Tibial artery (tissue), 4 donors: ENCODE data around the gene DEFB121.
A peak's percentile ranks its signal among the peaks of the same experiment; 100 is the strongest.

ENCODE experiments used
- DNase-seq, 2 donors: peaks; one replicate each; pipeline ENCODE4 v3.0.0-alpha.2; 2019
- H3K27ac ChIP-seq, 2 donors: fragments of 200-600 bp; sonication (generic) in 1 of 2; 1 replicate in 1 of 2; 2 replicates in 1 of 2; pipeline ENCODE4 v1.5.1; 2018 to 2019; ENCODE audit warnings: mild to moderate bottlenecking in 1 of 2
- H3K27me3 ChIP-seq, 2 donors: fragments of 200-600 bp; sonication (generic) in 1 of 2; one replicate each; pipeline versions ENCODE4 v1.5.1 to v1.6.0; 2016 to 2019
- H3K36me3 ChIP-seq, 3 donors: fragments of 200-600 bp; sonication (generic) in 2 of 3; one replicate each; pipeline ENCODE4 v1.5.1; 2016 to 2019; ENCODE audit warnings: mild to moderate bottlenecking in 2 of 3
- H3K4me1 ChIP-seq, 4 donors: fragments of 200-600 bp; sonication (generic) in 2 of 4; 1 replicate in 3 of 4; 2 replicates in 1 of 4; pipeline ENCODE4 v1.5.1; 2016 to 2019
- H3K4me3 ChIP-seq, 2 donors: fragments of 200-600 bp; sonication (generic) in 1 of 2; 1 replicate in 1 of 2; 2 replicates in 1 of 2; pipeline ENCODE4 v1.5.1; 2018 to 2019; ENCODE audit warnings: mild to moderate bottlenecking in 2 of 2
- H3K9me3 ChIP-seq, 3 donors: fragments of 200-600 bp; sonication (generic) in 1 of 3; one replicate each; pipeline ENCODE4 v1.5.1; 2016 to 2019
- CTCF ChIP-seq, 2 experiments: fragments of 200-600 bp in 1 of 2; fragments of 450-650 bp in 1 of 2; IDR thresholded peaks; one replicate each; pipeline ENCODE4 v1.5.1; 2017 to 2019; ENCODE audit warnings: antibody characterized with exemption in 2 of 2, mild to moderate bottlenecking in 1 of 2, moderate library complexity in 1 of 2
- intact Hi-C: fragments of 100-400 bp; cut with DNase I; formaldehyde crosslinking; loops from one replicate; pipeline ENCODE4 v1.15.0; 2023; ENCODE audit warnings: low total_unique reads

DEFB121 gene

GRCh38 chr20:31406115-31406514 lies at the start of gene DEFB121:
TSS of gene DEFB121 (minus strand) at chr20:31406215. CDS start at chr20:31406152, 63 bp downstream.
- TF ChIP-seq CTCF (IDR thresholded peaks at IDR 0.05), result no peak
- no peak for DNase-seq
- no peaks in the 10 kb centered on the region for H3K4me1 ChIP-seq
- no peaks in the 10 kb centered on the region for H3K27me3 ChIP-seq
- no peaks in the 10 kb centered on the region for H3K36me3 ChIP-seq
- no peaks in the 10 kb centered on the region for H3K9me3 ChIP-seq
- H3K4me3 ChIP-seq, result no peak within 1 kb of the TSS
- H3K27ac ChIP-seq, result no peak within 1 kb of the TSS
- intact Hi-C loops, result no loop called here

- H3K27me3 ChIP-seq, result no peaks in the 10 kb centered on the region
- H3K9me3 ChIP-seq, result no peaks in the 10 kb centered on the region
- no peak for TF ChIP-seq CTCF (IDR thresholded peaks at IDR 0.05)
- H3K4me1 ChIP-seq, result peaks cover 0 to 17% (median 0%) of the 10 kb centered on the region in 4 donors
- no peak overlapping the region for H3K4me3 ChIP-seq
- no peak for DNase-seq
- no peaks in the 10 kb centered on the region for H3K36me3 ChIP-seq
- H3K27ac ChIP-seq, result no peak overlapping the region
- intact Hi-C loops, result no loop called here
These were observed 48.3 kb upstream of the DEFB121 start for GRCh38 chr20:31454361-31454760.

GRCh38 chr20:31452575-31452974 lies 46.6 kb upstream of the DEFB121 start:
- no peak overlapping the region for H3K4me3 ChIP-seq
- peak overlapping the region; percentile 69 to 76 for H3K27ac ChIP-seq
- TF ChIP-seq CTCF (IDR thresholded peaks at IDR 0.05), result no peak
- DNase-seq, result no peak
- H3K9me3 ChIP-seq, result no peaks in the 10 kb centered on the region
- intact Hi-C loops, result no loop called here
- H3K4me1 ChIP-seq, result peaks cover 0 to 17% (median 0%) of the 10 kb centered on the region in 4 donors
- no peaks in the 10 kb centered on the region for H3K36me3 ChIP-seq
- no peaks in the 10 kb centered on the region for H3K27me3 ChIP-seq

- Histone ChIP-seq H3K4me1 (peaks cover 0 to 17% (median 0%) of the 10 kb centered on the region in 4 donors), H3K36me3 (no peaks in the 10 kb centered on the region), H3K27me3 (no peaks in the 10 kb centered on the region), H3K4me3 (no peak overlapping the region), H3K9me3 (no peaks in the 10 kb centered on the region), H3K27ac (no peak overlapping the region)
- no peak for TF ChIP-seq CTCF (IDR thresholded peaks at IDR 0.05)
- intact Hi-C loops, result no loop called here
- no peak for DNase-seq
These were observed 43.7 kb upstream of the DEFB121 start for GRCh38 chr20:31449511-31450414.

GRCh38 chr20:31446084-31446819 lies 40.2 kb upstream of the DEFB121 start:
- H3K4me1 ChIP-seq, result no peaks in the 10 kb centered on the region
- peaks cover 0 to 4% of the 10 kb centered on the region in 2 donors for H3K27me3 ChIP-seq
- H3K27ac ChIP-seq, result no peak overlapping the region
- DNase-seq, result no peak
- H3K4me3 ChIP-seq, result no peak overlapping the region
- H3K36me3 ChIP-seq, result no peaks in the 10 kb centered on the region
- TF ChIP-seq CTCF (IDR thresholded peaks at IDR 0.05), result no peak
- no peaks in the 10 kb centered on the region for H3K9me3 ChIP-seq
- intact Hi-C loops, result no loop called here
